HG03280 (cell line): ENCODE results near the gene BNC2.

ENCODE experiments used
- ATAC-seq: cut with Tn5 transposase; IDR thresholded peaks from one replicate; pipeline ENCODE4 v1.9.1; 2021; ENCODE audit warnings: mild to moderate bottlenecking, moderate library complexity; ENCODE audit not compliant: unreplicated experiment

The BNC2 gene

DNA sequence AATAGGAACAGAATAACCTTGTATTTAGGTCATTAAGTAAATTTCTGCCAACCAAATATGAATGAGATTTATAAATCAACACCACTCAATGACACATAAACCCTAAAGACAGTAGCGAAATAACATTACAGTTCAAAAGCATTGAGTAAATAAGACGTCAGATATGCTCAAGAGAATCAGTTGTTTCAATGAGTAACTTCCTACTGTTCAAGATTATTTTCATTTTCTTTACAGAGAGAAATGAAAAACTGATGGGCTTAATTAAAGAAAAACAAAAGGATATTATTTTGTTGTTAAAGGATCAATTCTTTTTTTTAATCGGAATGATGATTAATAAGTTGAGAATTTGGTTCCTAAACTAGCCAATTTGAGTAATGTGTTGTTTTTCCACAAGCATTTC is 150.1 kb downstream of the BNC2 start:
- ATAC-seq: no peak

DNA sequence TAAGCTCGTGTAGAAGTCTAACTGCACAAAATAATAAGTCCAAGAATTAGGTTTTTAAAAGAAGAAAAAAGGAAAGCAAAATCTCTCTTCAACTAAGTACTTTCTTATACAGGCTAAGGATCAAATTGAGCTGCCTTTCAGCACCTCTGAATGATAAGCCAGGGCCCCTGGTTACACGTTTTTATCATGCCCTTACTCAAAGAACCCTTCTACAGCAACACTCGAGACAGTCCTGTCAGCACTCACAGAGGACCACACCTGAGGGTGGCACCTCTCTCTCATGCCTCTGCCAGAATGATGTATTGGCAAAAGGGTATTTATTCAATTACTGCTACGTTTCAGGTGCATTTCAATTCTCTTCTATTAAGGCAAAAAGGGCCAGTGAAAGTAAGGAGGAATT is 150.5 kb downstream of the BNC2 start:
- ATAC-seq: no peak

DNA sequence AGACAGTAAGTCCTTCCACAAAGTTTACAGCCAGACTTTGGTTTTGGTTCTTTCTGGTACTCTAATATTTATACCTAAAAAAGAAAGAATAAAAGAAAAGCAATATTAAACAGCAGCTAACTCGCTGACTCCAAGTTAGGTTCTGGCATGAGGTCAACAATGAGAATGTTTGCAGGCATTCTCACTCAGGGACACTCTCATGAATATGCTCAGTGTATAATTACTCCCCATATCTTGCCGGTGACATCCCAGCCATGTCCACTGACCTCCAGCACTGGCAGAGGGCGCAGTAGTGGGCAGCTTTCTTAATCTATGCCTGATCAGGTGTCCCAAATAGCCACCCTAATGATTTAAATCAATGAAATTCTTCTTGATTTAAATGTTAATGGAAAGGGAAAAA is 151.5 kb downstream of the BNC2 start:
- no peak for ATAC-seq

DNA sequence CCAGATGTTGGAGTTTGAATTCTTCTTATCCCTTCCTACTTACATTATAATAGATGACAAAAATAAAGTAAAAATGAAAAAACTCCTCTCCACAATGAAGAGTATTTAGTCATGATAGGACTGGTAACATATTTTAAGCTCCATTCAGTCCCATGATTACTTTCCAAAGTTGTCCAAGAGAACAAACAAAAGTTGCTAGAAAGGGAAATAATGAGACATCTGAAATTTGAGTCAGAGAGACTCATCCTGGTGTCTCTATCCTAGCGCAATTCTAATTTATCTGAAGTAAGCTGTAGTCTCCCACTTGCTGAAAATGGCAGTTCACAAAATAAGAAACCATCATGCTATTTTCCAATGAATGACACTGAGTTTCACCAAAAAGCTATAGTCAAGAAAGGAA is 152.2 kb downstream of the BNC2 start:
- no peak for ATAC-seq

DNA sequence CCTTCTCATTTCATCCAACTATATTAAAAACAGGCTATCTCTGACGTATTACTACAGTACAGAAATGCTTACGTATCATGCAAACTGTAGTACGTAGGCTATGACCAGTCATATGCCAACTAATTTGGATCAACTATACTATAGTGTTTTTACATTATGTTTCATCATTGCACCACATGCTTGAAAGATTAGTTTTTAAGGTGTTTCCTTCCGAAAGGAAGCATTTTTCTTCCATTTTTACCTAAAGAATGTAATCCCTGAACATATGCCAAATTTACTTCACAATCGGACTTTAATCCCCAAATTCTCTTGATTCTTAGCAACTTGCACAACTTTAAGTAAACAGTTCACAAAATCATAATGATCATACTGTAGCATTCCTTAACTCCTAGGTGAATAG is 153.9 kb downstream of the BNC2 start:
- no peak for ATAC-seq

DNA sequence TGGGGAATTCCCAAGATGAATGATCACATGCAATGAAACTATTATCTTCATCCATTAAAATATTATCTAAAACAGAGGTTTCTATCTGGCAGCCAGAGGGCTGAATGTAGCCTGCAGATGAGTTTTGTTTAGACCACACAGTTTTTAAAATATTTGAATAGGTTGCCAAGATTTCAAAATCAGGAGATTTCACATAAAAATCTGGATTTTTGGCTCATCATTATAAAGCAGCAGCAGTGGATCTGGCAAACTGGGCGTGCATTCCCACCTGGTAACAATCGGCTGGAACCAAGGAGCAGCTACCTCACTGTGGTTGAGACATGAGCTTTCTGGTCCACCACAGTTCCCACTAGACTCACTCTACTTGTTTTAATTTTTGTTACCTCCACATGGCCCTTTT is 155.1 kb downstream of the BNC2 start:
- no peak for ATAC-seq

DNA sequence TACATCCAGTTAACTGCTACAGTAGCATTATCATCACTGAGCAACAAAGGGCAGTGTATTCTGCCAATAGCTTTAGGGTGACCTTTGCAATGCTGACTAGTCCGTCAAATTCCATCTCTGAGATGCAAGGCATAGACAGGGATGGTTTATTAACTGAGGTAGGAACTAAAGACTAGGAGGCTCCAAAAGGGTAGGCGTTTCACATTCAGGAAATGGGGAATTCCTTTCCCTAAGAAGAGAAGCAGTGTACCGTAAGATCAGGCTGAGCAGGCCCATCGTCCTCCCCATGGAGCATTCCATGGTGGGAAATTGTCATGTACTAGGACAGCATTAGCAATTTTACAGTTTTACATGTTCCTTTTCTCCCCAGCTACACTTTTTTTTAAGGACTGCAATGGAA is 157.7 kb downstream of the BNC2 start:
- ATAC-seq: no peak

DNA sequence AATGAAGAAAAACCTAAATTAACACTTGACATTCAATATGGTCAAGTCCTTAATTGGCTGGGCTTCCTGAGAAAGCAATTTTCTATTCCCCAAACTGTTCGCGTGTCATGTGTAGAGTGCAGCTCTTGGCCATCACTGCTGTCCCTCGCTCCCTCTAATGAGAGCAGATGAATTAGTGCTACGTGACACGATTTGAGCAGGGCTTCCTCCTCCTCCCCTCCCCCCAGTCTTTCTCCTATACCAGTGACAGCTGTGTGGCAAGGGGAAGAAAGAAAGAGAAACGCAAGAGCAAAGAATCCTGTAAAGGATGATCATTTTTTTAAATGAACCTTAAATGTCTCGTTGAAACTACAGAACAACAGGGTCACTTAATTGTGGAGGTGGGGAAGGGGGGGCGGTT is 159.6 kb downstream of the BNC2 start:
- ATAC-seq: no peak

DNA sequence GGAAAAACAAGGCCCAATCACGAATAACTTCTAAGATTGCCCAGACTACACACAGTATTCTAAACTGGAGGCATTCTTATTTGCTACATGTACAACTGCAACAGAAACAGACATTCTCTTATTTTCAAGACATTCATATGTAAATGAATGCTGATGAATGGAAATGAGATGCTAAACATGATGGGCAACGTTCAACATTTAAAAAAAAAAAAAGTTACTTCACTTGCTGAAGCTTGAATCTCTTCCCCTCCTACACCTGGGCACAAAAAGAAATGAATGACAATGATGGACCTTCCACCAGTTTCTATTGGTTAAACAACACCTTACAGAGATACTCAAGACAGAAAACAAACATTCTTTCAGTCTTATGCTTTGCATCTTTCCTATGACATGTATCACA is 160.5 kb downstream of the BNC2 start:
- no peak for ATAC-seq

DNA sequence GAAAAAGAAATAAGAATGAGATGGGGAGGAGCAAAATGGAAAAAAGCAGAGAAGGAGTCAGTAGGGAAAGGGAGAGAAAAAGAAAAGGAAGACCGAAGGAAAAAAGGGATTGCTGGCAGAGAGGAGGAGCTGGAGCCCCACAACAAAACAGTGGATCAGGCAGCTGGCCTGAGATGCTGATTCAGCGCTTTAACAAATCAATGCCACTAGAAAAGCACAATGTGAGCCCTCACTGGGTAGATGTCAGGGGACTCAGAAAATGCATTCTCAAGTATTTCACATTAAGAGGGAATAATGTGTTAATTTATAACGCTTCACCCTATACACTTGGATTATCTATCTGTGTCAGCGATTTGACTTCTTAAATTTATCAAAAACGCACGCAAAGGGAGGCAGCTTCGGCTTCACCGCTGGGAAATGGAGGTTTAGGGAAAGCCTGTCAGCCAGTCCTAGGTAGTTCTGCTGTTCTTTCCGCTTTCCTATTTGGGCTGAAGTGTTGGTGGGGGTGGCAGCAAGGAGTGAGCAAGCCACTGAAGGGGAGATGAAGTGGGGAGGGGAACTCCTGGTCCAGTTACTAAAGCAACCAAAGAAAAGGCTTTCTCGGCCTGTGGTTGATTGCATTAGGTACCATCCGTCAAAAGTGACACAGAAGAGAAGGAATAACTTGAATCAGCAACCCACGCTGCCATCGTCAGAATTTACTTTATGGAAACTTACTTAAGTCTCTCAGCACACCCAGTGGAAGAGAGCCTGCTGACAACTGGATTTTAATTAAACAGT is 161.6 kb downstream of the BNC2 start:
- no peak for ATAC-seq

DNA sequence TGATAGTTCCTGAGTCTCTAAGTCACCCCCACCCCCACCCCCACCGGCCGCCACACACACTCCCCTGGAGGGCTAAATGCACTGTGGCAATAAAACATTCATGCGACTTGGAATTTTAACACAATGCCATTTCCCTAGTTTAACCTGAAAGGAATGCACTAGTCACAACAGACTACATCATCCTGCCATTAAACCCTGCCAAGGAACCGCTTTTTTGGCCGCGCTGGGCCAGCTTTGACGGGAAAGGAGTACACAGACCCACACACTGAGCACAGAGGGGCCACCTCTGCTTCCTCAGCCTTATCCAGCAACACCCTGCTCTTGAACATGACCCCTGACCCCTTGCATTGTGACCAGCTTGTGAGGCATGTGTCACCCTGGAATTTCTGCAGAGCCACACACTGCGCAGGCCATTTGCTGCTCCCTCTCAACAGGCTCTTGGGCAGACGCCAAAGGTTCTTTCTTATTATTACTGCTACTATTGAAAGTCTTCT is 165.3 kb downstream of the BNC2 start:
- no peak for ATAC-seq

DNA sequence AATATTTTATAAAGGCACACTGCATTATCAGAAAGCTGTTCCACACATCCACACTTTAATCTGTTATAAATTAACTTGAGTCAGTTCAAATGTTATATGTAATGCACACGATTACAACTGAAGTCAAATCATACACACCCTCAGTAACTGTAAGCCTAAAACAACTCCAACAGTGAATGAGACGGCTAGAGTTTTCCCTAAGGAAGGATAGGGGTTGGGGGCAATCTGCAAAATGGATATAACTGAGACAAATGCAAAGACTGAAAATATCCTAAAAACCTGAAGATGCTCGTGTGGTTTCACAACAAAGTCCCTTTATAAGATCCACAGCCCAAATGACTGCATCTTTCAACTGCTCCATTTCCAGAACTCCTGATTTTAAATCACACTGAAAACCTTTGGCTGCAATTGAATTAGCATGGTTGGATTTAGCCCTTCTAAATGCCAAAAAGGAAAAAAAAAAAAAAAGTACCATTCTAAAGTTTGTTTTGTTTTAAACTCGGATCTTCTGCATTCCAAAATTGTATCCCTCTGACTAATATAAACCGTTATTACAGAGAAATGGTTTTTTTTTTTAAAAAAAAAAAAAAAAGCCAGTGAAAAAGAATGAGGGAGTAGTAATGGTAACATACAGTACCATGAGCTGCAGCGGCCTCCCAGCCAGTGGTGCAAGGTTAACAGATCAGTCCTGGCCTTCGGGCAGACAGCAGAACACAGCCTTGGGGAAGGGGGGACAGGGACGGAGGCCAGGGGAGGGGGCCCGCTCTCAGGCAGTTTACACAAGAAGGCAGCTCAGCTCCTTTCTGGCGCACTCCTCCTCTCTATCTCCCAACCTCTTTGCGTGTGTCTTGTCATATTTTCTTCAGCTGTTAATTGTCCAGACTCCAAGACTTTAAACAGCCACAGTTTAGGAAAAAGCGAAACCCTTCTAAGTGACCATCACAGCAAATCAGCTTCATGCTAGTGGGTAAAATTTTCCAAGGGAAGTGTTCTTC is 166.1 kb downstream of the BNC2 start:
- no peak for ATAC-seq

DNA sequence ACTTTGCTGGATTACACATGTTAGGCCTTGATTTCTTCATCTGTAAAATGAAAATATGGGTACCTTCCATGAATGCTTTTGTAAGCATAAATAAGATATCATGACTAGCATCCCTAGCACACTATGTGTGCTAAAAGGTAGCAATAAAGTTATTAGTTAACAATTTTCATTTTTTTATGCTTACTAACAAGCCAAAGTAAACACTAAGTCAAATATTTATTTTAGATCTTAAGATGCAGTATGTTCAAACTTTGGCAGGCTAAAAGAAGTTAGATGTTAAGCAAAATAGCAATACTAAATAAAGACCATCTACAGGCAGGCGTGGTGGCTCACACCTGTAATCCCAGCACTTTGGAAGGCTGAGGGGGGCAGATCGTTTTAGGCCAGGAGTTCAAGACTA is 169.1 kb downstream of the BNC2 start:
- no peak for ATAC-seq

DNA sequence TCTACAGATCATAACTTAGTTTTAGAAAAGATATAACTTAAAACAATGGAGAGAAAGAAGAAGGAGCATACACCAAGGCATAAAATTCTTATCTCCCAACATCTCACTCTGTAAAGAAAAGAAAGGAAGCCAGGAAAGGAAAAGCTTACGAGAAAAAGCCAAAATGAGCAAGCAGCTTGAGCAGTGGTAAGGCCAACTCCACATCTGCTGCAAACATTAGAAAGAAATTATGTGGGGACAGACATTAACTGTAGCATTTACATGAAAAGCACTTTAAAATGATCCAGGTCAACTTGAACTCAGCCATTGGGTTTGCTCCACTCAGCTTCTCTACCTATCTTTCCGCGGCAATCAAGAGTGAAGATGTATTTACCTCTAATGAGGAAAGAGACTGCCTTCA is 176.9 kb downstream of the BNC2 start:
- ATAC-seq: no peak

DNA sequence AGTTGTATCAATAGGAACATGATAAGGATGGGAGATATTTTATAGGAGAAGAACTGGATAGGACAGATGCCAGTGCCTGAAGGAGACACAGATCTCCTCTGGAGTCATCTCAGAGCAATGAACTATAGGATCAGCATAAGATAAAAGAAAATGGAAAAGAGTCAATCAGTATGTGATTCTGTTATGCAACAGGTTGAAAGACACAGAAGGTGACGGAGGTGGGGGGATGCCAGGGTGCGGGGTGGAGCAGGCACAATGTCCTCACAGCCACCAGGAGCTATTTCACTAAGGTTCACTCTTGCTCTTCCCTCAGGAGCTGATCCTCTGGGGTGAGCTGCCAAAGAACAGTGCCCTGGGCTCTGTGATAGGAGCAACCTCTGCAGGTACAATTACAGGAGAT is 179.8 kb downstream of the BNC2 start:
- no peak for ATAC-seq

DNA sequence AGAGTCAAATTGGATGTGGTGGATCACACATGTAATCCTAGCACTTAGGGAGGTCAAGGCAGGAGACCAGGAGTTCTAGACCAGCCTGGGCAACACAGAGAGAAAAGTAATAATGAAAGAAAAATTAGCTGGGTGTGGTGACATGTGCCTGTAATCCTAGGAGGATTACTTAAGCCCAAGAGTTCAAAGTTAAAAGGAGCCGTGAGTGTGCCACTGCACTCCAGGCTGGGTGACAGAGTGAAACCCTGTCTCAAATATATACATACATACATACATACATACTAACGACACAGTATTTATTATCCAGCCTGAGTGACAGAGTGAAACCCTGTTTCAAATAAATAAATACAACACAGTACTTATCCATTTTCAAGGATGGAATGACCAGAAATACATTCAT is 180.3 kb downstream of the BNC2 start:
- no peak for ATAC-seq

DNA sequence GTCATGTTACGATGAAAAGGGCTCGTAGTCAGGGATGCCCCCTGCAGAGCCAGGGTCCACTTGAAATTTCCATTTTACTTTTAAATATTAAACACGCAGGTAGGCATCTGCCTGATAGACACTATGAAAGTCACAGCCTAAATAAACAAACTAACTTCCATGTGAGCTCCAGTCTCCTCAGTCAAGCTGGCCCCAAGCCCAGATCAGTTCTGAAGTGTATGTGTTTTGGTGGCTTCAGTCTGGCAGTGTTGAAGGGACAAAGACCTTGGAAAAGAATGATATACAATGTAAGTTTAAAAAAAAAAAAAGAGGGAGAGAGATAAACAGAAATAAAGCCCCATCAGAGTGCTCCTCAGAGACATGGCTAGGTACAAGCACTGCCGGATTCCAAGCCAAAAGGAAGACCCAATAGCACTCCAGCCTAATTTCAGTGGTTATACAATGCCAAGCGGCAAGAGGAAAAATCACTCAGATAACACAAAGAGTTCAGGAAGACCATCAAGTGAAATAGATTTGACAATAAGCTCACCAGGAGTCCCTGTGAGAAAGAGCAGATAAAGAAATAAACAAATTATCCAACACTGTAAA is 181.0 kb downstream of the BNC2 start:
- no peak for ATAC-seq

DNA sequence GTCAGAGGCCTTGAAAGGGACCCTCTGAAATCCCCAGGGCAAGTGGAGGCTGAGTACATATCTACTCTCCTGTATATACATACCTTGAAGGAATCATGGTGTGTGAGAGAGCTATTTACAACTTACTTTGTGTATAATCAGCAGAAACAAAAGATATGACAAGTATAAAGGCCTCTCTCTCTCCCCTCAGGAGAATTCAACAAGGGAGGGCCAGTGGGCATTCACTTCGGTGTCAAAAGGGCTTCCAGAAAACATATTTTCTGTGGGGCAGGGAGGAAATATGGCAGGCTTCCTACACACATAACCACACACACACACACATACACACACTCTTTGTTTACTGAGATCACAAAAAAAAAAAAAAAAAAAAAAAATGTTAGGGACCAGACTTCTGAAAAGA is 181.7 kb downstream of the BNC2 start:
- ATAC-seq: no peak

DNA sequence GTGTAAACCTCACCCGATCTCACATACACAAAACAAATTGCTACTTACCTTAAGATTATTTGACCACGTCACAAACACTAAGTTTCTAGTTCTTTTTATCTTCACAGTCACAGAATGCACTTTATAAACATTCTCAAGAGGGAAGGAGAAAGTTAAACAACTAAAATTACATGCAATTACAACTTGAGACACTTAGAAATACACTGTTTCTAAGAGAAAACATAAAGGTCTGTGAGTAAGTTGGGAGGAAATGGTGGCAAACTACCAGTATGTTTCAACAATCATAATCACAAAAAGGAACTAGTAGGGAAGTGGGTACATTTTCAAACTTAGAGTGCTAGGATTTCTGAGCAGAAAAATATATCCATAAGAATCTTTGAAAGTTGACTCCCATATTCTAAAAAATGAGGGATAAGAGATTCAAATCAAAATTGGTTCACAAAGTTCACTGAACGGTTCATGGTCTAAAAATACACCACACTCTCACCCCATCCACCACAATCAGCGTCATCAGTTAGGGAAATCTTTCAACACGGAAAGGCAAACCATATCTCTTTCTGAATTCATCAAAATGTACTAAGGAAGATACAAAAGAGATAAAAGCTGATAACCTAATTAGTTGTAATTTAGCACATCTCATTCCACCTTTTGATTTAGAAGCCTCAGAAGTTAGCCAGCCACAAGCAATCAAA is 182.6 kb downstream of the BNC2 start:
- no peak for ATAC-seq

DNA sequence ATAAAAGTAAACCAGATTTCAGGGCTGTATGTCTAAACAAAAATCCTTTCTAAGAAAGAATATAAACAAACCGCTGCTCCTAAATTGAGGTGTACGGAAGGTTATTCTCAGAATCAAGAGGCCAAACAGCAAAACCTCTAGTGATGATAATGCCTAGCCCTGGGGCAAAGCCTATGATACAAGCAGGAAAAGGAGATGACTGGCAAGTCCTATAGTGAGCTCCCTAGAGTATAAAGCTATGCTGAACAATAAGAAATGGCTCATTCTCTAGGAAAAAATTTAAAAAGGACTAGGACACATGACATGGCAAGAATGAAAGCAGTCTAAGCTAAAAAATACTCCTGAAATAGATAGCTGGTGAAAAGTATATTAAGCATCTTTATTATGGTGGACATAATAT is 187.1 kb downstream of the BNC2 start:
- no peak for ATAC-seq

DNA sequence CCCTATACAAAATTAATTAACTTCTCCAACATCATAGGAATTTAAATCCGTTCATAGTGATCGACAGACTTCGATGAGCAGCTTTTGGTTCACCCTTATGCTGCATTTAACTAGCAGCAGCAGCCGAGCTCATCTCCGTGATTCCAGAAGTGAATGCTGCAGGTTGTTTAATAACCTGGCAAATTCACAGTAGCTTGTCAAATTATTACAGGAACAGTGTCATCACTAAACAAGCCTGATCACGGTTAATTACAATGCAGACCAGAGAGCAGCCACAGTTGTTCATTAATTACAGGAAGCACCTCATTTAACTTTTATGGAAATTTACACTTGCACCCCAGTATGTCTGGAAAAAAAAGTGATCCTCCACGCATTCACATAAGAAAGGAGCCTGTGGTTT is 188.2 kb downstream of the BNC2 start:
- ATAC-seq: no peak
